Lower leg skin (tissue), 3 donors: Measurements from ENCODE around the gene LTV1.

Experiments
- CTCF ChIP-seq, 3 donors: fragments of 450-650 bp; IDR thresholded peaks; one replicate each; pipeline ENCODE4 v1.5.1; 2016; ENCODE audit warnings: antibody characterized with exemption in 3 of 3, mild to moderate bottlenecking in 3 of 3, moderate library complexity in 2 of 3
- POLR2A ChIP-seq, 2 donors: fragments of 450-650 bp; IDR thresholded peaks; one replicate each; pipeline ENCODE4 v1.6.1; 2016 to 2017; ENCODE audit warnings: antibody characterized with exemption in 2 of 2, mild to moderate bottlenecking in 1 of 2, moderate library complexity in 1 of 2

- no peak for TF ChIP-seq CTCF (IDR thresholded peaks at IDR 0.05)
- no peak for TF ChIP-seq POLR2A (IDR thresholded peaks at IDR 0.05)
These were observed 37.3 kb downstream of the LTV1 start for GRCh38 chr6:143880412-143880811.
